Kidney tubule cell (primary cell): ENCODE measurements around the gene PGA5.
"Not testable (repeated sequence)": the region's sequence is repeated elsewhere in the genome, so short reads cannot be mapped to it uniquely, and the experiment has no call there.

Source experiments
- DNase-seq: peaks from one replicate; pipeline ENCODE4 v3.0.0-alpha.2; 2018; ENCODE audit warnings: low spot score

Gene PGA5

GRCh38 chr11:61226457-61227137 is 14.4 kb upstream of the PGA5 start:
- DNase-seq: not testable (repeated sequence)

- not testable (repeated sequence) for DNase-seq
Observed at GRCh38 chr11:61229458-61229857, 11.5 kb upstream of the PGA5 start.

GRCh38 chr11:61231033-61231432 is 9.9 kb upstream of the PGA5 start:
- DNase-seq: not testable (repeated sequence)

GRCh38 chr11:61231585-61231984 is 9.4 kb upstream of the PGA5 start:
- DNase-seq: not testable (repeated sequence)

- DNase-seq: not testable (repeated sequence)
Observed at GRCh38 chr11:61232548-61233145, 8.3 kb upstream of the PGA5 start.

- DNase-seq: not testable (repeated sequence)
Observed at GRCh38 chr11:61237130-61237529, 3.8 kb upstream of the PGA5 start.

- DNase-seq: not testable (repeated sequence)
Observed at GRCh38 chr11:61240288-61240687, 687 bp upstream of the PGA5 start.

- not testable (repeated sequence) for DNase-seq
Observed at GRCh38 chr11:61241526-61241925, 551 bp downstream of the PGA5 start.

GRCh38 chr11:61245284-61245964 is 4.4 kb downstream of the PGA5 start:
- DNase-seq: not testable (repeated sequence)

- DNase-seq: not testable (repeated sequence)
Observed at GRCh38 chr11:61248071-61248470, 7.1 kb downstream of the PGA5 start.

- DNase-seq: not testable (repeated sequence)
Observed at GRCh38 chr11:61249201-61249600, 8.2 kb downstream of the PGA5 start.

GRCh38 chr11:61250796-61251765 is 10.1 kb downstream of the PGA5 start:
- DNase-seq: peak; percentile 46

- DNase-seq: not testable (repeated sequence)
Observed at GRCh38 chr11:61252332-61252731, 11.4 kb downstream of the PGA5 start.

- DNase-seq: peak; percentile 60
Observed at GRCh38 chr11:61254403-61255025, 13.5 kb downstream of the PGA5 start.

GRCh38 chr11:61256710-61257482 is 15.9 kb downstream of the PGA5 start:
- no peak for DNase-seq

- DNase-seq: no peak
Observed at GRCh38 chr11:61258546-61258945, 17.6 kb downstream of the PGA5 start.

- DNase-seq: no peak
Observed at GRCh38 chr11:61259363-61259762, 18.4 kb downstream of the PGA5 start.

- no peak for DNase-seq
Observed at GRCh38 chr11:61264371-61264770, 23.4 kb downstream of the PGA5 start.

- DNase-seq: no peak
Observed at GRCh38 chr11:61264795-61265194, 23.8 kb downstream of the PGA5 start.

GRCh38 chr11:61265357-61265756 is 24.4 kb downstream of the PGA5 start:
- DNase-seq: no peak

GRCh38 chr11:61266602-61267001 is 25.6 kb downstream of the PGA5 start:
- no peak for DNase-seq
